Stomach (tissue), 4 donors: ENCODE results near the gene HEPACAM.

Experiments
- EP300 ChIP-seq: sonication (generic); formaldehyde crosslinking; IDR thresholded peaks from one replicate; pipeline ENCODE4 v1.6.1; 2017; ENCODE audit warnings: antibody characterized with exemption
- POLR2A ChIP-seq, 4 donors: fragments of 450-650 bp; IDR thresholded peaks; one replicate each; pipeline ENCODE4 v1.6.1; 2016; ENCODE audit warnings: antibody characterized with exemption in 4 of 4, control low read depth in 2 of 4, mild to moderate bottlenecking in 1 of 4, moderate library complexity in 1 of 4
- POLR2AphosphoS5 ChIP-seq, 3 donors: sonication (generic); formaldehyde crosslinking; IDR thresholded peaks; one replicate each; pipeline ENCODE4 v1.6.1; 2016; ENCODE audit warnings: antibody characterized with exemption in 3 of 3
- TF ChIP-seq, protein P1 (sequence below), 7 experiments: fragments of 450-650 bp in 4 of 7; fragments of 200-600 bp in 3 of 7; sonication (generic) in 3 of 7; IDR thresholded peaks; one replicate each; pipeline ENCODE4 v1.5.1; 2016 to 2019; ENCODE audit warnings: antibody characterized with exemption in 7 of 7, control low read depth in 2 of 7, mild to moderate bottlenecking in 1 of 7

DNA sequence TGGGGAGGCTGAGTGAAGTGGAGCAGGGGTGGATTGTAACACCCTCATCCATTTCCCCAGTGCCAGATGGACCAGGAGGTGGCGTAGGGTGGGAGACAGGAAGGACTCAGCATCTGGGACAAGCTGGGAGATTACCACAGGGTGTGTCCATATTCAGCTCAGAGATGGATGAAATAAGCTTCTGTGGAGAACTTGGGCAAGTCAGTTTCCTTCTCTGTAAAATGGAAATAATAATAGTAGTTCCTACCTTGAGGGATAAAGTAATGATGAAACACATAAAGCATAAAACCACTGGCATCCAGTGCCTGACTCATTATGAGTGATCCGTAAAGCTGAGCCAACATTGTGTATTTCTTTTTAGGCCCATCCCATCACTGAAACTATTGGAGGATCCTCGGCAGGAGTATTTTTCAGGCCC is 37.6 kb downstream of the HEPACAM start:
- TF ChIP-seq, protein P1, sequence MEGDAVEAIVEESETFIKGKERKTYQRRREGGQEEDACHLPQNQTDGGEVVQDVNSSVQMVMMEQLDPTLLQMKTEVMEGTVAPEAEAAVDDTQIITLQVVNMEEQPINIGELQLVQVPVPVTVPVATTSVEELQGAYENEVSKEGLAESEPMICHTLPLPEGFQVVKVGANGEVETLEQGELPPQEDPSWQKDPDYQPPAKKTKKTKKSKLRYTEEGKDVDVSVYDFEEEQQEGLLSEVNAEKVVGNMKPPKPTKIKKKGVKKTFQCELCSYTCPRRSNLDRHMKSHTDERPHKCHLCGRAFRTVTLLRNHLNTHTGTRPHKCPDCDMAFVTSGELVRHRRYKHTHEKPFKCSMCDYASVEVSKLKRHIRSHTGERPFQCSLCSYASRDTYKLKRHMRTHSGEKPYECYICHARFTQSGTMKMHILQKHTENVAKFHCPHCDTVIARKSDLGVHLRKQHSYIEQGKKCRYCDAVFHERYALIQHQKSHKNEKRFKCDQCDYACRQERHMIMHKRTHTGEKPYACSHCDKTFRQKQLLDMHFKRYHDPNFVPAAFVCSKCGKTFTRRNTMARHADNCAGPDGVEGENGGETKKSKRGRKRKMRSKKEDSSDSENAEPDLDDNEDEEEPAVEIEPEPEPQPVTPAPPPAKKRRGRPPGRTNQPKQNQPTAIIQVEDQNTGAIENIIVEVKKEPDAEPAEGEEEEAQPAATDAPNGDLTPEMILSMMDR (IDR thresholded peaks at IDR 0.05) = no peak
- TF ChIP-seq EP300 (no peak), POLR2AphosphoS5 (IDR thresholded peaks at IDR 0.05) (no peak), POLR2A (IDR thresholded peaks at IDR 0.05) (no peak)
